IMR-90 (cell line): ENCODE data around the gene LRP1B. TPM values are rescaled to one million over a fixed set of nuclear protein-coding genes. Genes with fewer than 3 reads are reported as not detected.

Experiments
- ATAC-seq: fragments of 200-7000 bp; cut with Tn5 transposase; 2 replicates; pipeline ENCODE4 v1.9.1; 2020; ENCODE audit warnings: low read depth, mild to moderate bottlenecking, moderate library complexity
- BruUV-seq: library from RNA; stranded (reverse); fragments of 400-500 nt; replicated peaks from 2 replicates; lab custom pipeline; 2021; lab: Mats Ljungman, UMichigan
- CTCF ChIA-PET: fragments of 300-600 bp; formaldehyde crosslinking; extraction: SDS; loops from one replicate; lab custom pipeline; 2021; ENCODE audit warnings: antibody characterized with exemption; lab: Yijun Ruan, JAX
- POLR2A ChIA-PET: fragments of 300-600 bp; sonication (Branson Sonifier 250); formaldehyde crosslinking; loops from one replicate; lab custom pipeline; 2022; ENCODE audit warnings: antibody characterized with exemption; ENCODE audit not compliant: unreplicated experiment; lab: Charles Lee
- DNase-seq: peaks from one replicate; pipeline ENCODE4 v3.0.0; 2013
- H2AFZ ChIP-seq: replicated peaks from 2 replicates; pipeline ENCODE3; 2013; ENCODE audit warnings: low read length, mild to moderate bottlenecking; ENCODE audit not compliant: poor library complexity
- H2AK5ac ChIP-seq: 2 replicates; pipeline ENCODE4 v1.6.1; 2013; ENCODE audit warnings: low read depth, low read length, inconsistent platforms
- H2AK9ac ChIP-seq: replicated peaks from 2 replicates; pipeline ENCODE3; 2013; ENCODE audit warnings: mild to moderate bottlenecking, low read depth, low read length, moderate library complexity; ENCODE audit not compliant: poor library complexity
- H2BK120ac ChIP-seq: 2 replicates; pipeline ENCODE4 v1.6.1; 2013; ENCODE audit warnings: low read depth, low read length, inconsistent platforms
- H2BK15ac ChIP-seq: 3 replicates; pipeline ENCODE4 v1.6.1; 2013; ENCODE audit warnings: low read depth, low read length, inconsistent platforms
- H2BK20ac ChIP-seq: 2 replicates; pipeline ENCODE4 v1.6.1; 2013; ENCODE audit warnings: low read depth, mild to moderate bottlenecking, inconsistent platforms, low read length, moderate library complexity
- H2BK5ac ChIP-seq: 2 replicates; pipeline ENCODE4 v1.6.1; 2013; ENCODE audit warnings: mild to moderate bottlenecking, low read depth, low read length, inconsistent platforms; ENCODE audit not compliant: poor library complexity, severe bottlenecking
- H3K14ac ChIP-seq: replicated peaks from 2 replicates; pipeline ENCODE4 v1.6.1; 2013; ENCODE audit warnings: low read depth, low read length, inconsistent platforms
- H3K18ac ChIP-seq: 2 replicates; pipeline ENCODE4 v1.6.1; 2013; ENCODE audit warnings: low read depth, low read length, control low read depth
- H3K23ac ChIP-seq: 2 replicates; pipeline ENCODE4 v1.6.1; 2013; ENCODE audit warnings: low read depth, low read length, inconsistent platforms
- H3K27ac ChIP-seq: 2 replicates; pipeline ENCODE4 v1.5.1; 2013; ENCODE audit warnings: mild to moderate bottlenecking, control low read depth, low read length; ENCODE audit not compliant: insufficient read depth
- H3K27me3 ChIP-seq: 2 replicates; pipeline ENCODE4 v1.6.1; 2013; ENCODE audit warnings: low read length; ENCODE audit not compliant: control insufficient read depth, insufficient read depth
- H3K36me3 ChIP-seq: 2 replicates; pipeline ENCODE4 v1.6.1; 2013; ENCODE audit warnings: low read length, mixed read lengths; ENCODE audit not compliant: control insufficient read depth, insufficient read depth
- H3K4ac ChIP-seq: 2 replicates; pipeline ENCODE4 v1.6.1; 2013; ENCODE audit warnings: low read depth, low read length, inconsistent platforms
- H3K4me1 ChIP-seq: 2 replicates; pipeline ENCODE4 v1.6.1; 2013; ENCODE audit warnings: low read length, mixed read lengths; ENCODE audit not compliant: control insufficient read depth, insufficient read depth
- H3K4me2 ChIP-seq: 2 replicates; pipeline ENCODE4 v1.6.1; 2013; ENCODE audit warnings: low read depth, mild to moderate bottlenecking, control low read depth, low read length, moderate library complexity
- H3K4me3 ChIP-seq: 2 replicates; pipeline ENCODE4 v1.5.1; 2013; ENCODE audit warnings: low read depth, mild to moderate bottlenecking, control low read depth, low read length, moderate library complexity; ENCODE audit not compliant: insufficient read depth
- H3K56ac ChIP-seq: 2 replicates; pipeline ENCODE4 v1.6.1; 2013; ENCODE audit warnings: low read length, inconsistent platforms; ENCODE audit not compliant: insufficient read depth; ENCODE audit errors: extremely low read depth
- H3K79me1 ChIP-seq, 2 experiments: 2 replicates each; pipeline ENCODE4 v1.6.1; 2013; ENCODE audit warnings: low read length in 2 of 2, inconsistent platforms in 1 of 2, low read depth in 1 of 2
- H3K9ac ChIP-seq: 2 replicates; pipeline ENCODE4 v1.6.1; 2013; ENCODE audit warnings: low read depth, low read length, control low read depth
- H3K9me1 ChIP-seq: 2 replicates; pipeline ENCODE4 v1.6.1; 2013; ENCODE audit warnings: low read length, inconsistent platforms; ENCODE audit not compliant: insufficient read depth
- H3K9me3 ChIP-seq: 2 replicates; pipeline ENCODE4 v1.6.1; 2013; ENCODE audit warnings: low read length; ENCODE audit not compliant: control insufficient read depth, insufficient read depth
- H4K20me1 ChIP-seq: 2 replicates; pipeline ENCODE4 v1.6.1; 2013; ENCODE audit warnings: low read length, inconsistent platforms; ENCODE audit not compliant: insufficient read depth
- H4K5ac ChIP-seq: 2 replicates; pipeline ENCODE4 v1.6.1; 2013; ENCODE audit warnings: mild to moderate bottlenecking, low read depth, low read length, control low read depth
- H4K8ac ChIP-seq, 2 experiments: 2 replicates each; pipeline ENCODE4 v1.6.1; 2013; ENCODE audit warnings: low read depth in 2 of 2, low read length in 2 of 2, control low read depth in 1 of 2, inconsistent platforms in 1 of 2
- H4K91ac ChIP-seq: 2 replicates; pipeline ENCODE4 v1.6.1; 2013; ENCODE audit warnings: low read depth, low read length, inconsistent platforms; ENCODE audit not compliant: insufficient read depth
- BHLHE40 ChIP-seq: fragments of 150-350 bp; IDR thresholded peaks from 2 replicates; pipeline ENCODE4 v1.6.1; 2016; ENCODE audit warnings: mild to moderate bottlenecking, low read depth, low read length
- CEBPB ChIP-seq: IDR thresholded peaks from 2 replicates; pipeline ENCODE4 v1.6.1; 2012; ENCODE audit warnings: low read depth, low read length, improper control_type of control experiment
- CHD1 ChIP-seq: IDR thresholded peaks from 2 replicates; pipeline ENCODE4 v1.6.1; 2012; ENCODE audit warnings: low read depth, low read length, improper control_type of control experiment
- FOS ChIP-seq: fragments of 150-350 bp; IDR thresholded peaks from 2 replicates; pipeline ENCODE4 v1.6.1; 2016; ENCODE audit warnings: low read depth, low read length
- MAFK ChIP-seq: IDR thresholded peaks from 2 replicates; pipeline ENCODE4 v1.6.1; 2012; ENCODE audit warnings: low read depth, low read length, improper control_type of control experiment
- MAZ ChIP-seq: IDR thresholded peaks from 2 replicates; pipeline ENCODE4 v1.6.1; 2012; ENCODE audit warnings: low read depth, mild to moderate bottlenecking, low read length, improper control_type of control experiment, moderate library complexity, borderline replicate concordance
- MXI1 ChIP-seq: IDR thresholded peaks from 2 replicates; pipeline ENCODE4 v1.6.1; 2012; ENCODE audit warnings: low read depth, mild to moderate bottlenecking, low read length, moderate library complexity, borderline replicate concordance
- NFE2L2 ChIP-seq: fragments of 150-350 bp; IDR thresholded peaks from 2 replicates; pipeline ENCODE4 v1.6.1; 2016; ENCODE audit warnings: low read depth, mild to moderate bottlenecking, low read length
- POLR2A ChIP-seq: IDR thresholded peaks from 2 replicates; pipeline ENCODE4 v1.6.1; 2012; ENCODE audit warnings: mild to moderate bottlenecking, low read depth, low read length
- RAD21 ChIP-seq: IDR thresholded peaks from 2 replicates; pipeline ENCODE4 v1.6.1; 2012; ENCODE audit warnings: low read length, improper control_type of control experiment
- RCOR1 ChIP-seq: IDR thresholded peaks from 2 replicates; pipeline ENCODE4 v1.6.1; 2012; ENCODE audit warnings: mild to moderate bottlenecking, low read length, improper control_type of control experiment; ENCODE audit not compliant: insufficient replicate concordance
- RFX5 ChIP-seq: IDR thresholded peaks from 2 replicates; pipeline ENCODE4 v1.8.0; 2012; ENCODE audit warnings: low read depth, mild to moderate bottlenecking, low read length, moderate library complexity
- SMC3 ChIP-seq: fragments of 150-350 bp; IDR thresholded peaks from 2 replicates; pipeline ENCODE4 v1.6.1; 2016; ENCODE audit warnings: low read depth, mild to moderate bottlenecking, antibody characterized with exemption, low read length, moderate library complexity
- WGBS, 2 experiments: methylation state at CpG; one replicate each; pipeline versions ENCODE4 v1.1.5 to v1.1.7; 2013; ENCODE audit warnings: missing lambda C conversion rate in 2 of 2; ENCODE audit not compliant: insufficient read length in 1 of 2; ENCODE audit errors: extremely low coverage in 2 of 2; 5-methylcytosine and 5-hydroxymethylcytosine counted together
- dilution Hi-C: fragments of 300-500 bp; cut with HindIII; formaldehyde crosslinking; loops from one replicate; pipeline ENCODE4 v1.14.3; 2018; ENCODE audit warnings: low sequenced_read_pairs; ENCODE audit not compliant: unreplicated experiment
- in situ Hi-C: fragments of 300-500 bp; cut with MboI; formaldehyde crosslinking; loops from 3 replicates; pipeline ENCODE4 v1.14.3; 2019; ENCODE audit warnings: low sequenced_read_pairs, inconsistent platforms, mixed read lengths
- intact Hi-C: fragments of 100-400 bp; cut with micrococcal nuclease; formaldehyde crosslinking; loops from 2 replicates; pipeline ENCODE4 v1.10.0; 2022
- polyA plus RNA-seq, 3 experiments: library from polyadenylated mRNA; depleted of rRNA; stranded (reverse); fragments of >200 nt; gene quantifications; 2 replicates each; pipeline ENCODE4 v1.2.3, GENCODE V29; 2012; ENCODE audit warnings: low replicate concordance in 1 of 3
- total RNA-seq: library from RNA; depleted of rRNA; stranded (reverse); fragments of >200 nt; gene quantifications from 2 replicates; pipeline ENCODE4 v1.2.3, GENCODE V29; 2012
- TF ChIP-seq, protein P1 (sequence below): fragments of 150-350 bp; IDR thresholded peaks from 2 replicates; pipeline ENCODE4 v1.6.1; 2016; ENCODE audit warnings: low read depth, mild to moderate bottlenecking, low read length, moderate library complexity, borderline replicate concordance
- TF ChIP-seq, protein P2 (sequence below): fragments of 150-350 bp; IDR thresholded peaks from 2 replicates; pipeline ENCODE4 v1.6.1; 2017; ENCODE audit warnings: mild to moderate bottlenecking, antibody characterized with exemption, low read length, low read depth
- TF ChIP-seq, protein P3 (sequence below): conservative IDR thresholded peaks from 2 replicates; pipeline ENCODE4 v1.5.1; 2012; ENCODE audit warnings: mild to moderate bottlenecking, low read depth, low read length, improper control_type of control experiment

The LRP1B gene
- total and polyA plus RNA-seq, 2 of the 4 experiments (the other 2 are of a cell fraction): under 0.01 to 0.02 TPM

DNA sequence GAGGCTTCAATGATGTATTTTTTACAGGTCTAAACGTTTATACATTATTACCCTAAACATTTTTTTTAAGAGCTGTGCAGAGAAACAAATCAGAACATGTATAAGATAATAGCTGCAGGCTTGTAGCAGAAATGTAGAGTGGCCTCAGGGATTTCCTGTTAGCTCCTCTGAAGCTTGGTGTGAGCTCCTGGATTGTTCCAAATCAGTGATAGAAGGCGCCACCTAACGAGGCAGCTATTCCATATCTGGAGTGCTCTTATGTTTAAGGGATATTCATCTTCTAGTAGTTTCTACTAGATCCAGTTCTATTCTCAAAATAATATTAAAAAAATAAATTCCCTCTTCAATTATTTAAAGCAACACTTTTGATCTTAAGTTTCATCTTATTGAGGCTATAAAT is 93.1 kb downstream of the LRP1B start:
- no peak overlapping the region for H3K4me3 ChIP-seq
- H3K4me1 ChIP-seq: no peaks in the 10 kb centered on the region
- no peak overlapping the region for H2BK120ac ChIP-seq
- no peak overlapping the region for H2BK5ac ChIP-seq
- H3K18ac ChIP-seq: no peak overlapping the region
- H2BK20ac ChIP-seq: no peak overlapping the region
- no peak overlapping the region for H2BK15ac ChIP-seq
- dilution Hi-C loops (no loop called here), intact Hi-C loops (no loop called here), in situ Hi-C loops (no loop called here)
- no peaks in the 10 kb centered on the region for H3K27me3 ChIP-seq
- no peak overlapping the region for H3K14ac ChIP-seq
- H3K79me1 ChIP-seq: no peaks in the 10 kb centered on the region
- WGBS, 2 experiments: no CpG with 5 or more reads among the region's 3 CpGs
- CTCF ChIA-PET: no interaction called here
- no peak for TF ChIP-seq RAD21
- no peak for TF ChIP-seq MXI1
- TF ChIP-seq MAZ: no peak
- TF ChIP-seq BHLHE40: no peak
- TF ChIP-seq, protein P1, sequence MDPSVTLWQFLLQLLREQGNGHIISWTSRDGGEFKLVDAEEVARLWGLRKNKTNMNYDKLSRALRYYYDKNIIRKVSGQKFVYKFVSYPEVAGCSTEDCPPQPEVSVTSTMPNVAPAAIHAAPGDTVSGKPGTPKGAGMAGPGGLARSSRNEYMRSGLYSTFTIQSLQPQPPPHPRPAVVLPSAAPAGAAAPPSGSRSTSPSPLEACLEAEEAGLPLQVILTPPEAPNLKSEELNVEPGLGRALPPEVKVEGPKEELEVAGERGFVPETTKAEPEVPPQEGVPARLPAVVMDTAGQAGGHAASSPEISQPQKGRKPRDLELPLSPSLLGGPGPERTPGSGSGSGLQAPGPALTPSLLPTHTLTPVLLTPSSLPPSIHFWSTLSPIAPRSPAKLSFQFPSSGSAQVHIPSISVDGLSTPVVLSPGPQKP: no peak
- TF ChIP-seq CEBPB: no peak
- no peak for TF ChIP-seq NFE2L2
- TF ChIP-seq, protein P2, sequence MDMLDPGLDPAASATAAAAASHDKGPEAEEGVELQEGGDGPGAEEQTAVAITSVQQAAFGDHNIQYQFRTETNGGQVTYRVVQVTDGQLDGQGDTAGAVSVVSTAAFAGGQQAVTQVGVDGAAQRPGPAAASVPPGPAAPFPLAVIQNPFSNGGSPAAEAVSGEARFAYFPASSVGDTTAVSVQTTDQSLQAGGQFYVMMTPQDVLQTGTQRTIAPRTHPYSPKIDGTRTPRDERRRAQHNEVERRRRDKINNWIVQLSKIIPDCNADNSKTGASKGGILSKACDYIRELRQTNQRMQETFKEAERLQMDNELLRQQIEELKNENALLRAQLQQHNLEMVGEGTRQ: no peak
- no peak for TF ChIP-seq FOS
- no peak for TF ChIP-seq CHD1
- no peak for TF ChIP-seq RFX5
- TF ChIP-seq SMC3: no peak
- TF ChIP-seq, protein P3, sequence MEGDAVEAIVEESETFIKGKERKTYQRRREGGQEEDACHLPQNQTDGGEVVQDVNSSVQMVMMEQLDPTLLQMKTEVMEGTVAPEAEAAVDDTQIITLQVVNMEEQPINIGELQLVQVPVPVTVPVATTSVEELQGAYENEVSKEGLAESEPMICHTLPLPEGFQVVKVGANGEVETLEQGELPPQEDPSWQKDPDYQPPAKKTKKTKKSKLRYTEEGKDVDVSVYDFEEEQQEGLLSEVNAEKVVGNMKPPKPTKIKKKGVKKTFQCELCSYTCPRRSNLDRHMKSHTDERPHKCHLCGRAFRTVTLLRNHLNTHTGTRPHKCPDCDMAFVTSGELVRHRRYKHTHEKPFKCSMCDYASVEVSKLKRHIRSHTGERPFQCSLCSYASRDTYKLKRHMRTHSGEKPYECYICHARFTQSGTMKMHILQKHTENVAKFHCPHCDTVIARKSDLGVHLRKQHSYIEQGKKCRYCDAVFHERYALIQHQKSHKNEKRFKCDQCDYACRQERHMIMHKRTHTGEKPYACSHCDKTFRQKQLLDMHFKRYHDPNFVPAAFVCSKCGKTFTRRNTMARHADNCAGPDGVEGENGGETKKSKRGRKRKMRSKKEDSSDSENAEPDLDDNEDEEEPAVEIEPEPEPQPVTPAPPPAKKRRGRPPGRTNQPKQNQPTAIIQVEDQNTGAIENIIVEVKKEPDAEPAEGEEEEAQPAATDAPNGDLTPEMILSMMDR: no peak
- TF ChIP-seq MAFK: no peak
- TF ChIP-seq RCOR1: no peak
- no peak for TF ChIP-seq POLR2A
- no peak overlapping the region for H3K4me2 ChIP-seq
- H3K9me1 ChIP-seq: no peaks in the 10 kb centered on the region
- no peak overlapping the region for H4K8ac ChIP-seq
- H3K27ac ChIP-seq: no peak overlapping the region
- no peaks in the 10 kb centered on the region for H3K36me3 ChIP-seq
- ATAC-seq: no peak
- H3K4ac ChIP-seq: no peak overlapping the region
- H2AK9ac ChIP-seq: no peak overlapping the region
- DNase-seq: no peak
- POLR2A ChIA-PET: no interaction called here
- H3K56ac ChIP-seq: no peak overlapping the region
- no peak overlapping the region for H4K91ac ChIP-seq
- H2AFZ ChIP-seq: no peak overlapping the region
- H2AK5ac ChIP-seq: no peak overlapping the region
- H4K20me1 ChIP-seq: no peaks in the 10 kb centered on the region
- no peak overlapping the region for H3K9ac ChIP-seq
- BruUV-seq: no TSS peak
- H3K23ac ChIP-seq: no peak overlapping the region
- H4K5ac ChIP-seq: no peak overlapping the region
- H3K9me3 ChIP-seq: no peaks in the 10 kb centered on the region
